Activated CD8-positive, alpha-beta T cell treated with anti-CD3 and anti-CD28 coated beads for 36 hours (primary cell): ENCODE results near the gene MAP6D1. TPM values are rescaled to one million over a fixed set of nuclear protein-coding genes. Genes with fewer than 3 reads are reported as not detected.

Experiments
- ATAC-seq: fragments of 200-7000 bp; cut with Tn5 transposase; one replicate; pipeline ENCODE4 v1.10.0; 2021; ENCODE audit warnings: mild to moderate bottlenecking, moderate library complexity
- CTCF ChIA-PET: fragments of 350-600 bp; sonication (Branson Sonifier 250); formaldehyde crosslinking; loops from one replicate; lab custom pipeline; 2021; ENCODE audit warnings: antibody characterized with exemption; lab: Charles Lee
- POLR2A ChIA-PET: fragments of 350-600 bp; sonication (Branson Sonifier 250); formaldehyde crosslinking; loops from one replicate; lab custom pipeline; 2021; ENCODE audit warnings: antibody characterized with exemption; lab: Charles Lee
- DNase-seq: peaks from one replicate; pipeline ENCODE4 v3.0.0-alpha.2; 2020
- H3K27ac Mint-ChIP-seq: one replicate; pipeline ENCODE4 v1.8.0; 2021; ENCODE audit warnings: mild to moderate bottlenecking, mixed read lengths
- H3K27me3 Mint-ChIP-seq: one replicate; pipeline ENCODE4 v1.8.0; 2021; ENCODE audit warnings: mixed read lengths
- H3K36me3 Mint-ChIP-seq: one replicate; pipeline ENCODE4 v1.8.0; 2021; ENCODE audit warnings: low read depth, mixed read lengths
- H3K4me1 Mint-ChIP-seq: one replicate; pipeline ENCODE4 v1.8.0; 2021; ENCODE audit warnings: low read depth, mixed read lengths
- H3K4me3 Mint-ChIP-seq: one replicate; pipeline ENCODE4 v1.8.0; 2021; ENCODE audit warnings: mild to moderate bottlenecking, moderate library complexity, mixed read lengths
- H3K9me3 Mint-ChIP-seq: one replicate; pipeline ENCODE4 v1.8.0; 2021; ENCODE audit warnings: mixed read lengths
- CTCF ChIP-seq: fragments of 200-600 bp; IDR thresholded peaks from one replicate; pipeline ENCODE4 v1.8.0; 2022; ENCODE audit warnings: antibody characterized with exemption, mild to moderate bottlenecking
- intact Hi-C: fragments of 100-400 bp; cut with micrococcal nuclease; formaldehyde crosslinking; loops from one replicate; pipeline ENCODE4 v1.10.0; 2022
- total RNA-seq, 2 experiments: library from RNA; stranded (reverse); gene quantifications; one replicate each; pipeline ENCODE4 v1.2.3, GENCODE V29; 2021

Gene MAP6D1
- total RNA-seq, 2 experiments from 2014 or later = 3.8 to 4.3 TPM

- intact Hi-C loops = no loop called here
- H3K27ac Mint-ChIP-seq = no peak overlapping the region
These were observed 8.5 kb downstream of the MAP6D1 start for GRCh38 chr3:183816681-183817510.

GRCh38 chr3:183815951-183816475, 9.4 kb downstream of the MAP6D1 start:
- no peaks in the 10 kb centered on the region for H3K27me3 Mint-ChIP-seq
- no peak for ATAC-seq
- no peak overlapping the region for H3K27ac Mint-ChIP-seq

More at GRCh38 chr3:183816681-183817510, 8.5 kb downstream of the MAP6D1 start:
- DNase-seq (no peak), ATAC-seq (no peak)
- Mint-ChIP-seq H3K36me3 (peaks cover 21% of the 10 kb centered on the region), H3K9me3 (no peaks in the 10 kb centered on the region), H3K27me3 (no peaks in the 10 kb centered on the region), H3K4me3 (no peak overlapping the region), H3K4me1 (no peaks in the 10 kb centered on the region)
- TF ChIP-seq CTCF = no peak
- ChIA-PET POLR2A (interaction anchor here (1.8 kb wide), 1 partner anchor 10 kb away, joined by 8 read pairs; no protein-coding TSS in a partner anchor), CTCF (interaction anchor here (0.8 to 1.5 kb wide), 2 partner anchors 9 to 68 kb away, joined by 3 read pairs; partner anchors contain the start of gene PARL)

GRCh38 chr3:183815563-183815940, 9.8 kb downstream of the MAP6D1 start:
- TF ChIP-seq CTCF = no peak
- Mint-ChIP-seq H3K36me3 (peaks cover 21% of the 10 kb centered on the region), H3K27me3 (no peaks in the 10 kb centered on the region), H3K4me1 (no peaks in the 10 kb centered on the region), H3K9me3 (no peaks in the 10 kb centered on the region), H3K4me3 (no peak overlapping the region), H3K27ac (no peak overlapping the region)
- DNase-seq = no peak
- intact Hi-C loops = no loop called here
- ChIA-PET POLR2A (interaction anchor here (1.8 kb wide), 1 partner anchor 11 kb away, joined by 8 read pairs; no protein-coding TSS in a partner anchor), CTCF (interaction anchor here (1.5 kb wide), 1 partner anchor 69 kb away, joined by 3 read pairs; the partner anchor contains the start of gene PARL)
- peak; percentile 22 for ATAC-seq

More at GRCh38 chr3:183815951-183816475, 9.4 kb downstream of the MAP6D1 start:
- ChIA-PET CTCF (interaction anchor here (0.8 to 1.5 kb wide), 2 partner anchors 10 to 69 kb away, joined by 3 read pairs; partner anchors contain the start of gene PARL), POLR2A (interaction anchor here (1.8 kb wide), 1 partner anchor 11 kb away, joined by 8 read pairs; no protein-coding TSS in a partner anchor)
- intact Hi-C loops = no loop called here
- TF ChIP-seq CTCF = no peak
- no peak overlapping the region for H3K4me3 Mint-ChIP-seq
- H3K36me3 Mint-ChIP-seq = peaks cover 21% of the 10 kb centered on the region
- H3K4me1 Mint-ChIP-seq = no peaks in the 10 kb centered on the region
- DNase-seq = no peak
- H3K9me3 Mint-ChIP-seq = no peaks in the 10 kb centered on the region

GRCh38 chr3:183814240-183814639, 11.1 kb downstream of the MAP6D1 start:
- CTCF ChIA-PET = interaction anchor here (1.5 kb wide), 1 partner anchor 70 kb away, joined by 3 read pairs; the partner anchor contains the start of gene PARL
- ATAC-seq (no peak), DNase-seq (no peak)
- Mint-ChIP-seq H3K4me1 (no peaks in the 10 kb centered on the region), H3K4me3 (no peak overlapping the region), H3K9me3 (no peaks in the 10 kb centered on the region), H3K27ac (peak overlapping the region; percentile 16), H3K27me3 (no peaks in the 10 kb centered on the region), H3K36me3 (peaks cover 26% of the 10 kb centered on the region)
- intact Hi-C loops = no loop called here
- no peak for TF ChIP-seq CTCF
- POLR2A ChIA-PET = interaction anchor here (1.4 kb wide), 1 partner anchor 9 kb away, joined by 3 read pairs; no protein-coding TSS in a partner anchor
